Stomach (tissue), 4 donors: ENCODE results near the gene LGALS9.

Source experiments
- POLR2A ChIP-seq, 4 donors: fragments of 450-650 bp; IDR thresholded peaks; one replicate each; pipeline ENCODE4 v1.6.1; 2016; ENCODE audit warnings: antibody characterized with exemption in 4 of 4, control low read depth in 2 of 4, mild to moderate bottlenecking in 1 of 4, moderate library complexity in 1 of 4
- POLR2AphosphoS5 ChIP-seq, 3 donors: sonication (generic); formaldehyde crosslinking; IDR thresholded peaks; one replicate each; pipeline ENCODE4 v1.6.1; 2016; ENCODE audit warnings: antibody characterized with exemption in 3 of 3
- TF ChIP-seq, protein P1 (sequence below), 7 experiments: fragments of 450-650 bp in 4 of 7; fragments of 200-600 bp in 3 of 7; sonication (generic) in 3 of 7; IDR thresholded peaks; one replicate each; pipeline ENCODE4 v1.5.1; 2016 to 2019; ENCODE audit warnings: antibody characterized with exemption in 7 of 7, control low read depth in 2 of 7, mild to moderate bottlenecking in 1 of 7

GRCh38 chr17:27586203-27586721 is 44.7 kb upstream of the LGALS9 start:
- TF ChIP-seq, protein P1, sequence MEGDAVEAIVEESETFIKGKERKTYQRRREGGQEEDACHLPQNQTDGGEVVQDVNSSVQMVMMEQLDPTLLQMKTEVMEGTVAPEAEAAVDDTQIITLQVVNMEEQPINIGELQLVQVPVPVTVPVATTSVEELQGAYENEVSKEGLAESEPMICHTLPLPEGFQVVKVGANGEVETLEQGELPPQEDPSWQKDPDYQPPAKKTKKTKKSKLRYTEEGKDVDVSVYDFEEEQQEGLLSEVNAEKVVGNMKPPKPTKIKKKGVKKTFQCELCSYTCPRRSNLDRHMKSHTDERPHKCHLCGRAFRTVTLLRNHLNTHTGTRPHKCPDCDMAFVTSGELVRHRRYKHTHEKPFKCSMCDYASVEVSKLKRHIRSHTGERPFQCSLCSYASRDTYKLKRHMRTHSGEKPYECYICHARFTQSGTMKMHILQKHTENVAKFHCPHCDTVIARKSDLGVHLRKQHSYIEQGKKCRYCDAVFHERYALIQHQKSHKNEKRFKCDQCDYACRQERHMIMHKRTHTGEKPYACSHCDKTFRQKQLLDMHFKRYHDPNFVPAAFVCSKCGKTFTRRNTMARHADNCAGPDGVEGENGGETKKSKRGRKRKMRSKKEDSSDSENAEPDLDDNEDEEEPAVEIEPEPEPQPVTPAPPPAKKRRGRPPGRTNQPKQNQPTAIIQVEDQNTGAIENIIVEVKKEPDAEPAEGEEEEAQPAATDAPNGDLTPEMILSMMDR (IDR thresholded peaks at IDR 0.05): no peak
- TF ChIP-seq POLR2AphosphoS5 (IDR thresholded peaks at IDR 0.05) (no peak), POLR2A (IDR thresholded peaks at IDR 0.05) (no peak)
